PFSK-1 (cell line): ENCODE measurements around the gene WDR90.
A peak's percentile ranks its signal among the peaks of the same experiment; 100 is the strongest.

Experiments used
- FOXP2 ChIP-seq: optimal IDR thresholded peaks from 2 replicates; pipeline ENCODE3; 2011; ENCODE audit warnings: borderline replicate concordance, control low read depth, inconsistent platforms; ENCODE audit not compliant: insufficient read depth; ENCODE audit errors: extremely low read length, extremely low read depth
- POLR2AphosphoS5 ChIP-seq: IDR thresholded peaks from 2 replicates; pipeline ENCODE4 v1.6.1; 2012; ENCODE audit warnings: low read depth, mild to moderate bottlenecking, control low read depth, low read length, moderate library complexity
- SIN3A ChIP-seq: IDR thresholded peaks from 2 replicates; pipeline ENCODE4 v1.6.1; 2012; ENCODE audit warnings: mild to moderate bottlenecking, low read length, moderate library complexity, borderline replicate concordance; ENCODE audit not compliant: insufficient read depth
- TAF1 ChIP-seq: IDR thresholded peaks from 2 replicates; pipeline ENCODE4 v1.6.1; 2012; ENCODE audit warnings: low read length, control low read depth, borderline replicate concordance; ENCODE audit not compliant: insufficient read depth
- TF ChIP-seq, protein P1 (sequence below), 2 experiments: IDR thresholded peaks; 2 replicates each; pipeline versions ENCODE4 v1.6.1 to v1.8.0; 2011 to 2012; ENCODE audit warnings: low read depth in 2 of 2, low read length in 2 of 2, control low read depth in 1 of 2, inconsistent platforms in 1 of 2, mild to moderate bottlenecking in 1 of 2, moderate library complexity in 1 of 2; ENCODE audit not compliant: insufficient read depth in 1 of 2

Gene WDR90

DNA sequence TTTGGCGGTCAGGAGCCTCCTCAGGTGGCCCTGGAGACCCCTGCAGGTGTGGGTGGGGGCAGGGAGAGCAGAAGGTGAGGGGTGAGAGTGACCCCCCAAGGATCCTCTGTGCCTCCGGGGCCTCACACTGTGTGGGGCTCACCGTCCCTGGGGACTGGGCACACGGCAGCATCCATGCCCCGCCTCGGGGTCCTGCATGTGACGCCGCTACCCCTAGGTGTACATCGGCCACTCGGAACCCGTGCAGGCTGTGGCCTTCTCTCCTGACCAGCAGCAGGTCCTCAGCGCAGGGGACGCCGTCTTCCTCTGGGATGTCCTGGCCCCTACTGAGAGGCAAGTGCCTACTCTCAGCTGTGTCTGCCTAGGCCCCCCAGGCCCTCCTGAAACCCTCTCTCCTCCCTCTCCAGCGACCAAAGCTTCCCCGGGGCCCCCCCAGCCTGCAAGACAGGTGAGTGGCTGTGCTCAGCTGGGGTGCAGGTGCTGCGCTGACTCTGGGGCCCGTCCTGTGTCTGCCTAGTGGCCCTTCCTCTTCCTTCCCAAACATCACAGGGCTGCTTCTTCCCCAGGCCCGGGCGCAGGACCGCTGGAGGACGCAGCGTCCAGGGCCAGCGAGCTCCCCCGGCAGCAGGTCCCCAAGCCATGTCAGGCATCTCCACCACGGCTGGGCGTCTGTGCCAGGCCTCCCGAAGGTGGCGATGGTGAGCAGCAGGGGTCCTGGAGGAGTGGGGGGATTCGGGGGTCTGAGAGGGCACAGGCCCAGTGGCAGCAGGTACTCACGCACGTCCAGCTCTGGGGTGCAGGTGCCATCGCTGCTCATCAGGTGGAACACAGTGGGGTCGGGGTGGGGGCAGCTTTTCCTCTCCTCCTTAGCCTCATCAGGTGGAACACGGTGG is 9.8 kb downstream of the WDR90 start:
- TF ChIP-seq TAF1 (no peak), SIN3A (no peak)

GRCh38 chr16:659618-660017 is 10.5 kb downstream of the WDR90 start:
- no peak for TF ChIP-seq SIN3A
- TF ChIP-seq FOXP2: no peak
- TF ChIP-seq POLR2AphosphoS5: no peak
- TF ChIP-seq TAF1: no peak

GRCh38 chr16:660132-660458 is 10.9 kb downstream of the WDR90 start:
- TF ChIP-seq POLR2AphosphoS5 (no peak), SIN3A (no peak), FOXP2 (no peak)

DNA sequence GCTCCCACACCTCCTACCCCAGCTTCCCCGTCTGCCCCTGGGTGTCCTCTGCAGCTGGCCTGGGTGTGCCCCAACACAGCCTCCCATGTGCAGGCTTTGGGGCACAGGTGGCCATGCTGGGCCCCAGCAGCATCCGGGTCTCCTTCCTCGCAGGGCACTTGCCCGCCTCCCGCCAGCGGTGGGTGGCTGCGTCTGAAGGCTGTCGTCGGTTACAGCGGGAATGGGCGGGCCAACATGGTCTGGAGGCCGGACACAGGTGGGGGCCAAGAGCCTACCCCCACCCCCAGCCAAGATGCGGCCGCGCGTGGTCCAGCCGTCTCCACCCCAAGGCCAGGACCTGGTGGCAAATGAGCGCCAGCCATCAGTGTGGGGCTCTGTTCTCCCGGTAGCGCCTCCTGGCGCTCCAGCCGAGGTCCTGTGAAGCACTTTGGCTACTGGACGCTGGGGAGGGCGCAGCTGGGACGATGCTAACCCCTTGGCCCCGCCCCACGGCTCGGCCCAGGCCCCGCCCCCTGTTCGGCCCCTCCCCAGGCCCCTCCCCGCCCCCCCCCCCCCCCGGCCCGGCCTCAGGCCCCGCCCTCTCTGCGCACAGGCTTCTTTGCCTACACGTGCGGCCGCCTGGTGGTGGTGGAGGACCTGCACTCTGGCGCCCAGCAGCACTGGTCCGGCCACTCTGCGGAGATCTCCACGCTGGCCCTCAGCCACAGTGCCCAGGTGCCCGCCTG is 11.5 kb downstream of the WDR90 start:
- TF ChIP-seq FOXP2 (no peak), POLR2AphosphoS5 (peak; percentile 52; the same call in 1 of the 2 replicates)
- TF ChIP-seq, protein P1, sequence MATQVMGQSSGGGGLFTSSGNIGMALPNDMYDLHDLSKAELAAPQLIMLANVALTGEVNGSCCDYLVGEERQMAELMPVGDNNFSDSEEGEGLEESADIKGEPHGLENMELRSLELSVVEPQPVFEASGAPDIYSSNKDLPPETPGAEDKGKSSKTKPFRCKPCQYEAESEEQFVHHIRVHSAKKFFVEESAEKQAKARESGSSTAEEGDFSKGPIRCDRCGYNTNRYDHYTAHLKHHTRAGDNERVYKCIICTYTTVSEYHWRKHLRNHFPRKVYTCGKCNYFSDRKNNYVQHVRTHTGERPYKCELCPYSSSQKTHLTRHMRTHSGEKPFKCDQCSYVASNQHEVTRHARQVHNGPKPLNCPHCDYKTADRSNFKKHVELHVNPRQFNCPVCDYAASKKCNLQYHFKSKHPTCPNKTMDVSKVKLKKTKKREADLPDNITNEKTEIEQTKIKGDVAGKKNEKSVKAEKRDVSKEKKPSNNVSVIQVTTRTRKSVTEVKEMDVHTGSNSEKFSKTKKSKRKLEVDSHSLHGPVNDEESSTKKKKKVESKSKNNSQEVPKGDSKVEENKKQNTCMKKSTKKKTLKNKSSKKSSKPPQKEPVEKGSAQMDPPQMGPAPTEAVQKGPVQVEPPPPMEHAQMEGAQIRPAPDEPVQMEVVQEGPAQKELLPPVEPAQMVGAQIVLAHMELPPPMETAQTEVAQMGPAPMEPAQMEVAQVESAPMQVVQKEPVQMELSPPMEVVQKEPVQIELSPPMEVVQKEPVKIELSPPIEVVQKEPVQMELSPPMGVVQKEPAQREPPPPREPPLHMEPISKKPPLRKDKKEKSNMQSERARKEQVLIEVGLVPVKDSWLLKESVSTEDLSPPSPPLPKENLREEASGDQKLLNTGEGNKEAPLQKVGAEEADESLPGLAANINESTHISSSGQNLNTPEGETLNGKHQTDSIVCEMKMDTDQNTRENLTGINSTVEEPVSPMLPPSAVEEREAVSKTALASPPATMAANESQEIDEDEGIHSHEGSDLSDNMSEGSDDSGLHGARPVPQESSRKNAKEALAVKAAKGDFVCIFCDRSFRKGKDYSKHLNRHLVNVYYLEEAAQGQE (IDR thresholded peaks at IDR 0.05; ENCODE audit: insufficient read depth in 1 of 2, low read depth in 2 of 2, low read length in 2 of 2): no peak

GRCh38 chr16:661184-661821 is 12.1 kb downstream of the WDR90 start:
- TF ChIP-seq SIN3A (no peak), POLR2AphosphoS5 (no peak), TAF1 (no peak)
- TF ChIP-seq, protein P1 (IDR thresholded peaks at IDR 0.05; ENCODE audit: insufficient read depth in 1 of 2, low read depth in 2 of 2, low read length in 2 of 2): no peak

DNA sequence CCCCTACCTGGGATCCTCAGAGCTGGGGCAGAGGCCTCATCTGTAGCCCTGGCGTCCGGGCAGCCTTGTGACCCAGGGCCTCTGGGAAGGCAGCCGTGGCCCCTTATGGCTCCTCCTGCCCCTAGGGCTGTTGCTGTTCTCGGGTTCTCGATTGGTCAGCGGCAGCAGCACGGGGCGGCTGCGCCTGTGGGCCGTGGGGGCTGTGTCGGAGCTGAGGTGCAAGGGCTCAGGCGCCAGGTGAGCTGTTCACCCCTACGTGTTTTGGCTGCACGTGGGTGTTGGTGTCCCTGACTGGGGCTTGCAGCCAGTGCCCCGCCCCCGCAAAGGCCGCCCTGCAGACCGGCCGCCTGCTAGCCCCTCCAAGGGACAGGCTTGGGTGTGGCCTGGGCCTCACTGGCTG is 12.9 kb downstream of the WDR90 start:
- TF ChIP-seq TAF1: no peak
- TF ChIP-seq SIN3A: no peak
- no peak for TF ChIP-seq FOXP2
- TF ChIP-seq, protein P1 (IDR thresholded peaks at IDR 0.05; ENCODE audit: insufficient read depth in 1 of 2, low read depth in 2 of 2, low read length in 2 of 2): no peak
- TF ChIP-seq POLR2AphosphoS5: no peak
